Measurements from ENCODE around the gene RGPD6. TPM values are rescaled to one million over a fixed set of nuclear protein-coding genes. Genes with fewer than 3 reads are reported as not detected.

RGPD6 gene
- total RNA-seq, 1 donor from 2014 or later, result 20.3 TPM

Other genes starting within 250 kb of the RGPD6 start
- gene LIMS4, start 104.4 kb downstream of the RGPD6 start, total RNA-seq, result 1.3 and 3.7 TPM in 2 replicates
- 4.8 and 8.0 TPM in 2 replicates for gene BUB1, start 100.8 kb upstream of the RGPD6 start, total RNA-seq
- gene ACOXL, start 155.4 kb upstream of the RGPD6 start, total RNA-seq, result 0.12 and 0.23 TPM in 2 replicates